Suprapubic skin (tissue), 3 donors: ENCODE measurements around the gene EXD2.

ENCODE experiments used
- CTCF ChIP-seq, 2 donors: fragments of 200-600 bp in 1 of 2; fragments of 450-650 bp in 1 of 2; sonication (generic) in 1 of 2; IDR thresholded peaks; one replicate each; pipeline ENCODE4 v1.5.1; 2016 to 2019; ENCODE audit warnings: antibody characterized with exemption in 2 of 2, mild to moderate bottlenecking in 1 of 2, moderate library complexity in 1 of 2
- EP300 ChIP-seq: sonication (generic); formaldehyde crosslinking; IDR thresholded peaks from one replicate; pipeline ENCODE4 v1.6.1; 2017; ENCODE audit warnings: antibody characterized with exemption
- POLR2A ChIP-seq, 2 donors: fragments of 450-650 bp; IDR thresholded peaks; one replicate each; pipeline ENCODE4 v1.6.1; 2017; ENCODE audit warnings: antibody characterized with exemption in 2 of 2, mild to moderate bottlenecking in 2 of 2, moderate library complexity in 2 of 2

GRCh38 chr14:69175130-69175529 lies 16.2 kb upstream of the EXD2 start:
- TF ChIP-seq CTCF (IDR thresholded peaks at IDR 0.05) (no peak), EP300 (no peak), POLR2A (IDR thresholded peaks at IDR 0.05) (no peak)
